Measurements from ENCODE around the gene SPAG9.
"Not testable (repeated sequence)": the region's sequence is repeated elsewhere in the genome, so short reads cannot be mapped to it uniquely, and the experiment has no call there.

- TF ChIP-seq CTCF, POLR2A (IDR thresholded peaks at IDR 0.05): not testable (repeated sequence)
Measured at GRCh38 chr17:51112303-51113222, 8.1 kb downstream of the SPAG9 start.

Data from breast epithelium (tissue), 3 donors.